Measurements from ENCODE around the gene MYB.
A peak's percentile ranks its signal among the peaks of the same experiment; 100 is the strongest.

MYB gene

DNA sequence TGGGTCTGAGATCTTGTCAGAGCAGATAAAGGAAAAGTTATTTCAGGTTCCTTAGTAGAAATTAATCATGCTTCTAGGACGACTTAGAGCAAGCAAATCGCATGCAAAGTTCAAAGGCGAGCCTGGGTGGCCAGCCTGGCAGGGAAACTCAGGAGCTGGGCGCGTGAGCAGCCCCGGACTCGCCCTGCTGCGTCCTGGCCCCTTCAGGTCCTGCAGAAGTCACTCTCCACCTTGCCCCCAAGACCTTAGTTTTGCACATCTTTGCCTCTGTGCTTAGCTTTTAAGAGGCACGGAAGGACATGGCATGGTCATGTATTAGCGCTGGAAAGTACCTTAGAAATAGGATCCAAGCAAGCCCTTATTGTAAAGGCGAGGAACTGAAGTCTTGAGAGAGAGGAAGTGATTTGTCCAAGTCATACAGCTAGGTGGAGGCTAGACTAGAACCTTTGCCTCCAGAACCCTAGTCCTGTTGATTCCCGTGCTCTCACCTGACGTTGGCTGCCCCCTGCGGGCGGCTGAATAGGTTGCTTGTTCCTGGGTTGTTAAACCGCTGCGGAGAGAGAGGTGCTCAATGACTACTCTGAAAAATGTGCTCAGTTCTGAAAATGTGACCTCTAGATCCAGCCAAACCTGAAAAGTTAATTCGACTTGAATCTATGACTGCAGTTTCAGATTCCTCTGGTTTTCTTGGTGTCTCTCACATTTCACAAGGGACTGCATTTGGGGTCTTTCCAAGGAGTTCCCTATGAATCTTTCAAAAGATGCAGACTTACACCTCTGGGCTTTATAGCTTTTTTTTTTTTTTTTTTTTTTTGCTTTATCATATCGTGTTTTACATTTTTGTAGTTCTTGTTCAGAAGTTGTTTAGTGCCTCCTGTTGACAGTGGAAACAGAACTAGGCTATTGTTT, 2.7 kb downstream of the MYB start:
- DNase-seq (ENCODE audit: insufficient read length, low spot score): no peak
- peak; percentile 97 for FAIRE-seq
- TF ChIP-seq POLR2A (IDR thresholded peaks at IDR 0.05; ENCODE audit: low read depth, low read length): peak; percentile 58; the same call in 1 of the 2 replicates
- peak; percentile 9 for TF ChIP-seq POLR2AphosphoS5 (IDR thresholded peaks at IDR 0.05; ENCODE audit: low read depth, low read length)
- peak; percentile 91 for TF ChIP-seq SPI1 (IDR thresholded peaks at IDR 0.05; ENCODE audit: low read depth, low read length)
- TF ChIP-seq POU2F2 (IDR thresholded peaks at IDR 0.05; ENCODE audit: low read depth, low read length): no peak; the same call in none of the 2 replicates

DNA sequence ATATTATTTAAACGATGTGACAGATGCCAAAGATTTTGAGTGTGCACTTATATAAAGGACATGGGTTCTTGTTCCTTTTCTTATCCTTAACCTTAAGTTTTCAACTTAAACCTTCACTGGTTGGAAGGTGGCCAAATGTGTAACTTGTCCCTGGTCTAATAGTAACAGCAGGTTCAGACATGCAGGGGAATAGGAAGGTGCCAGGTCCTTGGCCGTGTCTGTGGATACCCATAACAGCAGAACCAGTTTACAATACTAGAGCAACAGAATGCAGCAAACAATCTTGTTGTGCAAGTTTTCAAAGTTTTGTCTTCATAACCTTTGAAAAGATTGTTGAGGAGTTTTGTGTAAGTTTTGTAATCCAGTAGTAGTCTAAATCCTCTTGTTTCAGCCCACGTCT, 4.4 kb downstream of the MYB start:
- DNase-seq (ENCODE audit: insufficient read length, low spot score) (no peak), FAIRE-seq (peak; percentile 61)
- TF ChIP-seq PAX5 (IDR thresholded peaks at IDR 0.05; ENCODE audit: insufficient read depth, low read length, severe bottlenecking) (no peak), SPI1 (IDR thresholded peaks at IDR 0.05; ENCODE audit: low read depth, low read length) (no peak), TAF1 (IDR thresholded peaks at IDR 0.05; ENCODE audit: low read depth, low read length) (no peak), POLR2A (IDR thresholded peaks at IDR 0.05; ENCODE audit: low read depth, low read length) (no peak), POU2F2 (IDR thresholded peaks at IDR 0.05; ENCODE audit: low read depth, low read length) (no peak), POLR2AphosphoS5 (IDR thresholded peaks at IDR 0.05; ENCODE audit: low read depth, low read length) (no peak)

GRCh38 chr6:135186255-135186654, 5.1 kb downstream of the MYB start:
- TF ChIP-seq POLR2A (IDR thresholded peaks at IDR 0.05; ENCODE audit: low read depth, low read length): no peak
- DNase-seq (ENCODE audit: insufficient read length, low spot score) (no peak), FAIRE-seq (no peak)

DNA sequence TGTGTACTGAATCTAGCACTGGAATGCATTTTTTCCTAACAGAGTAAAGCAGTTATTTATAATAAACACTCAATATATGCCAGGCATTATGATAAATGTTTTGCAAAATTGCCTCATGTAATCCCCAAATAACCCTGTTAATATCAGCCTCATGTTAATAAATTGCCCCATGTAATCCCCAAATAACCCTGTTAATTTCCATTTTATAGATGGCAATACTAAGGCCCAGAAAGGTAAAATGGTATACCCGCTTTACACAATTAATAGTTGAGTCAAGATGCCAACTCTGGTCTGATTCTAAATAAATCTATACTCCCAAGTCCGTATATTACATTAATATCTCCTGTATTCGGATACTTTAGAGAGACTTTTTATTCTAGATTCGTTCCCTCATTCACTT, 6.3 kb downstream of the MYB start:
- DNase-seq (ENCODE audit: insufficient read length, low spot score): no peak
- no peak for FAIRE-seq
- no peak for TF ChIP-seq TAF1 (IDR thresholded peaks at IDR 0.05; ENCODE audit: low read depth, low read length)

DNA sequence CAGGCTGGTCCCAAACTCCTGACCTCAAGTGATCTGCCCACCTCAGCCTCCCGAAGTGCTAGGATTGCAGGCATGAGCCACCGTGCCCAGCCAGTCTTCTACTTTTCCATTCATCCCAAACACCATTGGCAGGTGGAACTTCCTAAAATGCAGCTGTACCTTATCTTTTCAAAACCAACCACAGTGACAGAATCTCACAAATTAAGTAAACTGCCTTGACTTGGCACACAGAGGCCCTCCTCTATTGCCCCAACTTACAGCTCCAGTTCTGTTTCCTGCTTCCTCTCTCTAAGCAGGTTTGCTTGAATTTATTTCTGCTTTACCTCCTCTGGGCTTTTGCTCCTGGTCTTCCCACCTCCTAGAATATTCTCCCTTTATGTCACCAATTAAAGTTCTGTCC, 7.6 kb downstream of the MYB start:
- DNase-seq (ENCODE audit: insufficient read length, low spot score): no peak
- FAIRE-seq: no peak
- TF ChIP-seq TAF1 (IDR thresholded peaks at IDR 0.05; ENCODE audit: low read depth, low read length) (no peak), POLR2AphosphoS5 (IDR thresholded peaks at IDR 0.05; ENCODE audit: low read depth, low read length) (no peak)

- DNase-seq (ENCODE audit: insufficient read length, low spot score) (no peak), FAIRE-seq (no peak)
- TF ChIP-seq POLR2AphosphoS5 (IDR thresholded peaks at IDR 0.05; ENCODE audit: low read depth, low read length): no peak
- no peak for TF ChIP-seq POU2F2 (IDR thresholded peaks at IDR 0.05; ENCODE audit: low read depth, low read length)
- TF ChIP-seq POLR2A (IDR thresholded peaks at IDR 0.05; ENCODE audit: low read depth, low read length): no peak
- no peak for TF ChIP-seq SPI1 (IDR thresholded peaks at IDR 0.05; ENCODE audit: low read depth, low read length)
- no peak for TF ChIP-seq PAX5 (IDR thresholded peaks at IDR 0.05; ENCODE audit: insufficient read depth, low read length, severe bottlenecking)
- no peak for TF ChIP-seq TAF1 (IDR thresholded peaks at IDR 0.05; ENCODE audit: low read depth, low read length)
These were observed 8.2 kb downstream of the MYB start for GRCh38 chr6:135189344-135189743.

DNA sequence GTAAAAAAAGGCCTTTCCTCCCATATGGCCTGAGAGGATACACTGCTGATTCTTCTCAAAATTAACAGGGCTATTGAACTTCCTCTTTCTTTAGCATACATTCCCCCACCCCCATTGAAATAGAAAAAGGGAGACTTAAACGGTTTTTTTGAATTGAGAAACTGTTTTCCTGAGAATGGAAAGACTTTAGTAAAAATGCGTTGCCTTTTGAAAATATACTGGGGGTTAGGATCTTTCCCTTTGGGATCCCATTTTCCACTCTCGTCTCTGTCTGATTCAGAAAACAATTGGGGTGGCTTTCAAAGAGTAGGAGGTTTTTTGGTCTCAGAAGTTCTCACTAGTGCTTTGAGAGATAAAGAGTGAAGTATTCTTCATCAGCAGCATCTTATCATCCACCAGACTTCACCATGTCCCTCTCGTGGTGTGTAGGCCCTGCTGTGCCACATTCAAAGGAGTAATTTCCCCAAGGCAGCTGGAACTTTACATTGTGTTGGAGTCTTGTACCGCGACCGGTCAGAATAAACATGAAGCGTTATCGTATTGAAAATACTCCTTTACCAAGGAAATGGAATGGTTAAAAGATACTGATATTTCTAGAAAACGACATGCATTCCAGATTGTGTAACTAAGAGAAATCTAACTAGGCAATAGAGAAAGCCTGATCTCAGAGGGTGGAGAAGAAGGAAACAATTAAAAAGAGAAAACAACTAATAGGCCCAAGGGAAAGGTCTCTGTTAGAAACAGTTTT, 10.6 kb downstream of the MYB start:
- DNase-seq (ENCODE audit: insufficient read length, low spot score): no peak
- no peak for FAIRE-seq
- TF ChIP-seq SPI1 (IDR thresholded peaks at IDR 0.05; ENCODE audit: low read depth, low read length): peak; percentile 68
- TF ChIP-seq POU2F2 (IDR thresholded peaks at IDR 0.05; ENCODE audit: low read depth, low read length): no peak

GRCh38 chr6:135192256-135193174, 11.4 kb downstream of the MYB start:
- no peak for DNase-seq (ENCODE audit: insufficient read length, low spot score)
- FAIRE-seq: peak; percentile 57
- TF ChIP-seq SPI1 (IDR thresholded peaks at IDR 0.05; ENCODE audit: low read depth, low read length): no peak
- no peak for TF ChIP-seq POLR2AphosphoS5 (IDR thresholded peaks at IDR 0.05; ENCODE audit: low read depth, low read length)
- TF ChIP-seq POLR2A (IDR thresholded peaks at IDR 0.05; ENCODE audit: low read depth, low read length): no peak
- no peak for TF ChIP-seq POU2F2 (IDR thresholded peaks at IDR 0.05; ENCODE audit: low read depth, low read length)
- TF ChIP-seq TAF1 (IDR thresholded peaks at IDR 0.05; ENCODE audit: low read depth, low read length): no peak
- TF ChIP-seq PAX5 (IDR thresholded peaks at IDR 0.05; ENCODE audit: insufficient read depth, low read length, severe bottlenecking): no peak

DNA sequence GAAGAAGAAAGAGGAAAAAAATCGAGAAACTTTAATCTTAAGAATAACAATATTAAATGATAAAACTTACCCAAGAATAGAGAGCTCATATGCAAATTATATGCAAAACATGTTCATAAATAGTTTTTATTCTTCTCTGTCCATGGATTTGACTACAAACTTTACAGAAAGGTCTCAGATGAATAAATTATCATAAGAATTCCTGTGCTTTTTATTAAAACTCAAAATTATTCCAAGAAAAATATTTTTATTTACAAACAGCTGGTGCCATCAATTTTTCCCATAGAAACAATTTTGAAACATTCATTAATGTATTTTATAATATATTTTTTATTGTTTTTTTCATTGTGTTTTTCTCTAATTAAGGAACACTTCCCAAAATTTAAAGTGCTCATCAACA, 12.1 kb downstream of the MYB start:
- TF ChIP-seq POLR2A (IDR thresholded peaks at IDR 0.05; ENCODE audit: low read depth, low read length) (no peak), POU2F2 (IDR thresholded peaks at IDR 0.05; ENCODE audit: low read depth, low read length) (no peak), PAX5 (IDR thresholded peaks at IDR 0.05; ENCODE audit: insufficient read depth, low read length, severe bottlenecking) (no peak), TAF1 (IDR thresholded peaks at IDR 0.05; ENCODE audit: low read depth, low read length) (no peak), POLR2AphosphoS5 (IDR thresholded peaks at IDR 0.05; ENCODE audit: low read depth, low read length) (no peak)
- FAIRE-seq (no peak), DNase-seq (ENCODE audit: insufficient read length, low spot score) (no peak)

DNA sequence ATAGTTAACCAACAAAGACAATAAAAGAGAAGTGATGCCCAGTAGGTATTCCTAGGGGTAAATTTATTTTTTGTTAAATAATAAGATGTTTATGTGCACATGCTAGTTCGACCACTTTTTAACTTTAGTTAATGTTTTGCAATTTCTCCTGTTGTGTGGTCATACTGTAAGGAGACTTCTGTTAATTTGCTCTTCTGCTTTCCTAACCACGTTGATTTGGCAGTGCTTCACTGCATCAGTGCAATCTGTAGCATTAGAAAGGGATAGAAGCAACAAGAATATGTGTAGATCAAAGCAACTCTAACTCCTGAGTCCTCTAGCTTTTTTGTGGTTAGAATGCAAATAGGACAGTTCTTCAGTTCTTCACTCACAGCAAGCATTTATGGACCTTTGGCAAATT, 13.9 kb downstream of the MYB start:
- DNase-seq (ENCODE audit: insufficient read length, low spot score) (no peak), FAIRE-seq (no peak)
- TF ChIP-seq POLR2A (IDR thresholded peaks at IDR 0.05; ENCODE audit: low read depth, low read length) (no peak), POLR2AphosphoS5 (IDR thresholded peaks at IDR 0.05; ENCODE audit: low read depth, low read length) (no peak), PAX5 (IDR thresholded peaks at IDR 0.05; ENCODE audit: insufficient read depth, low read length, severe bottlenecking) (no peak), POU2F2 (IDR thresholded peaks at IDR 0.05; ENCODE audit: low read depth, low read length) (no peak), SPI1 (IDR thresholded peaks at IDR 0.05; ENCODE audit: low read depth, low read length) (no peak), TAF1 (IDR thresholded peaks at IDR 0.05; ENCODE audit: low read depth, low read length) (no peak)
